Measurements from ENCODE around the gene C1QB.

GRCh38 chr1:22619798-22620197 is 33.2 kb upstream of the C1QB start:
- no peak for TF ChIP-seq RARB (CRISPR knock-in tag; IDR thresholded peaks at IDR 0.05)
- TF ChIP-seq ISL1 (CRISPR knock-in tag; IDR thresholded peaks at IDR 0.05), result no peak
- TF ChIP-seq PATZ1 (CRISPR knock-in tag; IDR thresholded peaks at IDR 0.05; ENCODE audit: borderline replicate concordance), result no peak
- TF ChIP-seq SNAI2 (CRISPR knock-in tag; IDR thresholded peaks at IDR 0.05), result no peak
- TF ChIP-seq TCF4 (CRISPR knock-in tag; IDR thresholded peaks at IDR 0.05; ENCODE audit: borderline replicate concordance), result no peak
- no peak for TF ChIP-seq POU6F1 (CRISPR knock-in tag; IDR thresholded peaks at IDR 0.05; ENCODE audit: borderline replicate concordance, low read depth)
- no peak for TF ChIP-seq CREB5 (CRISPR knock-in tag; IDR thresholded peaks at IDR 0.05; ENCODE audit: low read depth)
- no peak for TF ChIP-seq PPARA (CRISPR knock-in tag; IDR thresholded peaks at IDR 0.05; ENCODE audit: borderline replicate concordance)
